Measurements from ENCODE around the gene KRTAP15-1. TPM values are rescaled to one million over a fixed set of nuclear protein-coding genes. Genes with fewer than 3 reads are reported as not detected.

KRTAP15-1 gene
- total and polyA plus RNA-seq, 2 of the 4 experiments (the other 2 are of a cell fraction), result not detected

DNA sequence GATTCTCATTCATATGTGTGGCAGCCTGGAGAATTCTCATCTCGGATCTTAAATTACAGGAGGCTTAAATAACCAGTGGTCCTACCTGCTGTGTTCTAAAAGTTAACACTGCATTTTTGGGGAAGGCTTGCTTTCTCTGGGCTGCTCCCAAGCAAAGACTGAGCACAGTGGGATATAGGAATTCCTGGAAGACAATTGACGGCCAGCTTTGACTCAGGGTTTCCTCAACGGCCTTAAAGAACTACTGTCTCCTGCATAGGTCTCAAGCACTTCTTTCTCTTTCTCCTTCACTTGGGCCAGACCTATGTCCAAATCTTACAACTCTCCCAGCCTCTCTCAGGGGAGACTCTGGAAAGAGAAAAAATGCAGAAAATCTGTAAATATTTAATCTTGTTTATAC is 13.3 kb upstream of the KRTAP15-1 start:
- Histone ChIP-seq H3K56ac (ENCODE audit: extremely low read depth, insufficient read depth, low read length) (no peak overlapping the region), H3K9ac (ENCODE audit: low read depth, low read length) (no peak overlapping the region), H4K8ac (ENCODE audit: low read depth in 2 of 2, low read length in 2 of 2) (no peak overlapping the region), H3K14ac (replicated peaks; ENCODE audit: low read depth, low read length) (no peak overlapping the region), H4K20me1 (ENCODE audit: insufficient read depth, low read length) (no peaks in the 10 kb centered on the region), H2BK120ac (ENCODE audit: low read depth, low read length) (no peak overlapping the region), H2BK15ac (ENCODE audit: low read depth, low read length) (no peak overlapping the region), H3K23ac (ENCODE audit: low read depth, low read length) (no peak overlapping the region), H3K9me3 (ENCODE audit: control insufficient read depth, insufficient read depth, low read length) (peaks cover 9% of the 10 kb centered on the region), H3K18ac (ENCODE audit: low read depth, low read length) (no peak overlapping the region), H2AK5ac (ENCODE audit: low read depth, low read length) (no peak overlapping the region), H3K36me3 (ENCODE audit: control insufficient read depth, insufficient read depth, low read length) (no peaks in the 10 kb centered on the region), H3K4me1 (ENCODE audit: control insufficient read depth, insufficient read depth, low read length) (no peaks in the 10 kb centered on the region), H3K27me3 (ENCODE audit: control insufficient read depth, insufficient read depth, low read length) (no peaks in the 10 kb centered on the region), H2AK9ac (replicated peaks; ENCODE audit: low read depth, low read length, poor library complexity) (no peak overlapping the region), H2BK20ac (ENCODE audit: low read depth, low read length) (no peak overlapping the region), H3K4ac (ENCODE audit: low read depth, low read length) (no peak overlapping the region), H3K9me1 (ENCODE audit: insufficient read depth, low read length) (no peaks in the 10 kb centered on the region), H3K27ac (ENCODE audit: insufficient read depth, low read length) (no peak overlapping the region), H4K91ac (ENCODE audit: insufficient read depth, low read depth, low read length) (no peak overlapping the region), H2BK5ac (ENCODE audit: low read depth, low read length, poor library complexity, severe bottlenecking) (no peak overlapping the region), H3K79me1 (ENCODE audit: low read depth in 1 of 2, low read length in 2 of 2) (no peaks in the 10 kb centered on the region), H3K4me2 (ENCODE audit: low read depth, low read length) (no peak overlapping the region), H3K4me3 (ENCODE audit: insufficient read depth, low read depth, low read length) (no peak overlapping the region), H4K5ac (ENCODE audit: low read depth, low read length) (no peak overlapping the region), H2AFZ (replicated peaks; ENCODE audit: low read length, poor library complexity) (no peak overlapping the region)
- BruUV-seq (replicated peaks), result no TSS peak
- DNase-seq (no peak), ATAC-seq (ENCODE audit: low read depth) (no peak)
- dilution Hi-C loops (cut with HindIII; ENCODE audit: low sequenced_read_pairs, unreplicated experiment), result no loop called here
- POLR2A ChIA-PET (ENCODE audit: unreplicated experiment), result no interaction called here
- TF ChIP-seq RCOR1 (IDR thresholded peaks at IDR 0.05; ENCODE audit: insufficient replicate concordance, low read length) (no peak), MAZ (IDR thresholded peaks at IDR 0.05; ENCODE audit: borderline replicate concordance, low read depth, low read length) (no peak), CEBPB (IDR thresholded peaks at IDR 0.05; ENCODE audit: low read depth, low read length) (no peak), RAD21 (IDR thresholded peaks at IDR 0.05; ENCODE audit: low read length) (no peak), RFX5 (IDR thresholded peaks at IDR 0.05; ENCODE audit: low read depth, low read length) (no peak), POLR2A (IDR thresholded peaks at IDR 0.05; ENCODE audit: low read depth, low read length) (no peak), SMC3 (IDR thresholded peaks at IDR 0.05; ENCODE audit: low read depth, low read length) (no peak), BHLHE40 (IDR thresholded peaks at IDR 0.05; ENCODE audit: low read depth, low read length) (no peak)
- TF ChIP-seq, protein P1, sequence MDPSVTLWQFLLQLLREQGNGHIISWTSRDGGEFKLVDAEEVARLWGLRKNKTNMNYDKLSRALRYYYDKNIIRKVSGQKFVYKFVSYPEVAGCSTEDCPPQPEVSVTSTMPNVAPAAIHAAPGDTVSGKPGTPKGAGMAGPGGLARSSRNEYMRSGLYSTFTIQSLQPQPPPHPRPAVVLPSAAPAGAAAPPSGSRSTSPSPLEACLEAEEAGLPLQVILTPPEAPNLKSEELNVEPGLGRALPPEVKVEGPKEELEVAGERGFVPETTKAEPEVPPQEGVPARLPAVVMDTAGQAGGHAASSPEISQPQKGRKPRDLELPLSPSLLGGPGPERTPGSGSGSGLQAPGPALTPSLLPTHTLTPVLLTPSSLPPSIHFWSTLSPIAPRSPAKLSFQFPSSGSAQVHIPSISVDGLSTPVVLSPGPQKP (IDR thresholded peaks at IDR 0.05; ENCODE audit: borderline replicate concordance, low read depth, low read length), result no peak
- TF ChIP-seq, protein P2, sequence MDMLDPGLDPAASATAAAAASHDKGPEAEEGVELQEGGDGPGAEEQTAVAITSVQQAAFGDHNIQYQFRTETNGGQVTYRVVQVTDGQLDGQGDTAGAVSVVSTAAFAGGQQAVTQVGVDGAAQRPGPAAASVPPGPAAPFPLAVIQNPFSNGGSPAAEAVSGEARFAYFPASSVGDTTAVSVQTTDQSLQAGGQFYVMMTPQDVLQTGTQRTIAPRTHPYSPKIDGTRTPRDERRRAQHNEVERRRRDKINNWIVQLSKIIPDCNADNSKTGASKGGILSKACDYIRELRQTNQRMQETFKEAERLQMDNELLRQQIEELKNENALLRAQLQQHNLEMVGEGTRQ (IDR thresholded peaks at IDR 0.05; ENCODE audit: low read depth, low read length), result no peak
- TF ChIP-seq, protein P3, sequence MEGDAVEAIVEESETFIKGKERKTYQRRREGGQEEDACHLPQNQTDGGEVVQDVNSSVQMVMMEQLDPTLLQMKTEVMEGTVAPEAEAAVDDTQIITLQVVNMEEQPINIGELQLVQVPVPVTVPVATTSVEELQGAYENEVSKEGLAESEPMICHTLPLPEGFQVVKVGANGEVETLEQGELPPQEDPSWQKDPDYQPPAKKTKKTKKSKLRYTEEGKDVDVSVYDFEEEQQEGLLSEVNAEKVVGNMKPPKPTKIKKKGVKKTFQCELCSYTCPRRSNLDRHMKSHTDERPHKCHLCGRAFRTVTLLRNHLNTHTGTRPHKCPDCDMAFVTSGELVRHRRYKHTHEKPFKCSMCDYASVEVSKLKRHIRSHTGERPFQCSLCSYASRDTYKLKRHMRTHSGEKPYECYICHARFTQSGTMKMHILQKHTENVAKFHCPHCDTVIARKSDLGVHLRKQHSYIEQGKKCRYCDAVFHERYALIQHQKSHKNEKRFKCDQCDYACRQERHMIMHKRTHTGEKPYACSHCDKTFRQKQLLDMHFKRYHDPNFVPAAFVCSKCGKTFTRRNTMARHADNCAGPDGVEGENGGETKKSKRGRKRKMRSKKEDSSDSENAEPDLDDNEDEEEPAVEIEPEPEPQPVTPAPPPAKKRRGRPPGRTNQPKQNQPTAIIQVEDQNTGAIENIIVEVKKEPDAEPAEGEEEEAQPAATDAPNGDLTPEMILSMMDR (conservative IDR thresholded peaks at IDR 0.05; ENCODE audit: low read depth, low read length), result no peak
- in situ Hi-C loops (cut with MboI; ENCODE audit: low sequenced_read_pairs), result no loop called here
- intact Hi-C loops (cut with micrococcal nuclease), result no loop called here
- CTCF ChIA-PET, result no interaction called here
- WGBS, 2 experiments (ENCODE audit: extremely low coverage in 2 of 2, insufficient read length in 1 of 2), result no CpG with 5 or more reads among the region's 3 CpGs

Data from IMR-90 (cell line).